HepG2 (cell line): ENCODE results near the gene ADGRF5. TPM values are rescaled to one million over a fixed set of nuclear protein-coding genes. Genes with fewer than 3 reads are reported as not detected.

Experiments used
- ATAC-seq: fragments of 200-7000 bp; cut with Tn5 transposase; 3 replicates; pipeline ENCODE4 v1.9.1; 2020; ENCODE audit warnings: mild to moderate bottlenecking, moderate library complexity
- BruUV-seq: library from RNA; stranded (reverse); fragments of 400-500 nt; replicated peaks from 2 replicates; lab custom pipeline; 2021; lab: Mats Ljungman, UMichigan
- CTCF ChIA-PET: fragments of 300-600 bp; formaldehyde crosslinking; extraction: SDS; loops from one replicate; lab custom pipeline; 2021; ENCODE audit warnings: low total read pairs, inconsistent platforms, low intra/inter-chr PET ratio; lab: Yijun Ruan, JAX
- POLR2A ChIA-PET: fragments of 350-600 bp; sonication (Branson Sonifier 250); formaldehyde crosslinking; loops from one replicate; lab custom pipeline; 2020; ENCODE audit warnings: antibody characterized with exemption, inconsistent platforms; lab: Yijun Ruan, JAX
- DNase-seq: peaks from one replicate; pipeline ENCODE4 v3.0.0-alpha.2; 2015; ENCODE audit warnings: low spot score
- FAIRE-seq: peaks from 3 replicates; lab custom pipeline; 2011; peaks lifted over from hg19 to GRCh38; lab: Jason Lieb, UNC
- H2AFZ ChIP-seq: one replicate; pipeline ENCODE4 v1.6.1; 2011; ENCODE audit warnings: low read length, inconsistent platforms
- H3K27ac ChIP-seq: fragments of 300-600 bp; 3 replicates; pipeline ENCODE4 v1.8.0; 2011; ENCODE audit warnings: mixed run types, mild to moderate bottlenecking, mixed read lengths, low read length, inconsistent platforms; ENCODE audit not compliant: insufficient read depth; ENCODE audit errors: extremely low read length
- H3K27me3 ChIP-seq, 2 experiments: fragments of 200-600 bp in 1 of 2; 2 replicates in 1 of 2; 3 replicates in 1 of 2; pipeline versions ENCODE4 v1.6.0 to v1.8.0; 2011; ENCODE audit warnings: low read length in 2 of 2, mild to moderate bottlenecking in 2 of 2, moderate library complexity in 2 of 2, inconsistent platforms in 1 of 2; ENCODE audit not compliant: insufficient read depth in 2 of 2, control insufficient read depth in 1 of 2
- H3K36me3 ChIP-seq, 2 experiments: fragments of 200-600 bp in 1 of 2; replicated peaks in 1 of 2; 2 replicates in 1 of 2; 3 replicates in 1 of 2; pipeline versions ENCODE4 v1.5.1 to v1.8.0; 2011; ENCODE audit warnings: low read length in 2 of 2, inconsistent platforms in 1 of 2; ENCODE audit not compliant: insufficient read depth in 2 of 2, control insufficient read depth in 1 of 2
- H3K4me1 ChIP-seq: 2 replicates; pipeline ENCODE4 v1.5.1; 2012; ENCODE audit warnings: low read length, inconsistent platforms; ENCODE audit not compliant: insufficient read depth
- H3K4me2 ChIP-seq: 2 replicates; pipeline ENCODE4 v1.6.0; 2011; ENCODE audit warnings: low read depth, low read length, inconsistent platforms
- H3K4me3 ChIP-seq, 3 experiments: fragments of 200-600 bp in 1 of 3; sonication (generic), shearing (Covaris generic) in 1 of 3; replicated peaks in 1 of 3; 2 replicates each; pipeline ENCODE4 v1.5.1; 2011 to 2016; ENCODE audit warnings: low read length in 3 of 3, inconsistent platforms in 2 of 3, low read depth in 2 of 3, mild to moderate bottlenecking in 2 of 3, control low read depth in 1 of 3, mixed read lengths in 1 of 3; ENCODE audit not compliant: insufficient read depth in 1 of 3
- H3K79me2 ChIP-seq: one replicate; pipeline ENCODE4 v1.6.1; 2011; ENCODE audit warnings: low read length, inconsistent platforms; ENCODE audit not compliant: insufficient read depth
- H3K9ac ChIP-seq: 2 replicates; pipeline ENCODE4 v1.6.0; 2011; ENCODE audit warnings: mild to moderate bottlenecking, low read depth, low read length, inconsistent platforms; ENCODE audit not compliant: insufficient read depth
- H3K9me3 ChIP-seq: 2 replicates; pipeline ENCODE4 v1.5.1; 2012; ENCODE audit warnings: mild to moderate bottlenecking, low read length
- H4K20me1 ChIP-seq: 2 replicates; pipeline ENCODE4 v1.6.0; 2011; ENCODE audit warnings: inconsistent platforms, mild to moderate bottlenecking, low read length, moderate library complexity; ENCODE audit not compliant: insufficient read depth
- MLLT10 ChIP-seq: sonication (generic); formaldehyde crosslinking; IDR thresholded peaks from 2 replicates; pipeline ENCODE4 v1.4.0; 2020; ENCODE audit warnings: missing genetic modification reagents
- TCF7L2 ChIP-seq: IDR thresholded peaks from 2 replicates; pipeline ENCODE4 v1.6.1; 2011; ENCODE audit warnings: mild to moderate bottlenecking, low read depth, low read length, moderate library complexity
- YEATS4 ChIP-seq: sonication (generic); formaldehyde crosslinking; IDR thresholded peaks from 2 replicates; pipeline ENCODE4 v1.4.0; 2020; ENCODE audit warnings: missing genetic modification reagents, borderline replicate concordance
- ZNF44 ChIP-seq: sonication (generic); formaldehyde crosslinking; IDR thresholded peaks from 2 replicates; pipeline ENCODE4 v1.5.1; 2020; ENCODE audit warnings: mild to moderate bottlenecking, missing genetic modification reagents
- ZNF660 ChIP-seq: sonication (generic); formaldehyde crosslinking; IDR thresholded peaks from 2 replicates; pipeline ENCODE4 v1.5.1; 2020; ENCODE audit warnings: mild to moderate bottlenecking, low read depth, missing genetic modification reagents, borderline replicate concordance
- WGBS: methylation state at CpG from one replicate; pipeline ENCODE4 v1.1.6; 2017; ENCODE audit warnings: low lambda C conversion rate; 5-methylcytosine and 5-hydroxymethylcytosine counted together
- in situ Hi-C: cut with HindIII; loops from 2 replicates; pipeline ENCODE4 v1.10.0; 2017; ENCODE audit warnings: low pct_unique_long_range_greater_than_20kb; ENCODE audit not compliant: extremely low pct_ligation_motif_present
- intact Hi-C: fragments of 100-400 bp; cut with micrococcal nuclease; formaldehyde crosslinking; loops from one replicate; pipeline ENCODE4 v1.10.0; 2022; ENCODE audit not compliant: unreplicated experiment
- polyA plus RNA-seq, 8 experiments: library from polyadenylated mRNA; depleted of rRNA in 3 of 8; stranded (reverse) in 7 of 8; unstranded in 1 of 8; fragments of >200 nt; fragmentation: Illumina TruSeq in 4 of 8; extraction: Trizol in 4 of 8; gene quantifications; 2 replicates each; pipeline versions ENCODE4 v1.2.1 to v1.2.3, GENCODE V29; 2011 to 2016; ENCODE audit warnings: low read depth in 4 of 8, missing spikeins in 1 of 8, mixed read lengths in 1 of 8; ENCODE audit not compliant: insufficient read depth in 1 of 8
- total RNA-seq, 5 experiments: library from RNA; depleted of rRNA; stranded (reverse); fragments of >200 nt; fragmentation: Illumina TruSeq; extraction: Trizol; gene quantifications; 2 replicates each; pipeline ENCODE4 v1.2.3, GENCODE V29; 2016; ENCODE audit warnings: low read depth in 1 of 5
- TF ChIP-seq, protein P1 (sequence below): sonication (generic); formaldehyde crosslinking; IDR thresholded peaks from 2 replicates; pipeline ENCODE4 v1.5.0; 2020; ENCODE audit warnings: mild to moderate bottlenecking, missing genetic modification reagents
- TF ChIP-seq, protein P2 (sequence below): sonication (generic); formaldehyde crosslinking; IDR thresholded peaks from 2 replicates; pipeline ENCODE4 v1.4.0; 2020; ENCODE audit warnings: missing genetic modification reagents
- TF ChIP-seq, protein P3 (sequence below): IDR thresholded peaks from 2 replicates; pipeline ENCODE4 v1.6.1; 2018; ENCODE audit warnings: missing genetic modification reagents, mild to moderate bottlenecking, missing compliant biosample characterization

ADGRF5 gene
- total and polyA plus RNA-seq, 2 of the 13 experiments (the other 11 are each of a cell fraction or from before 2014, with no cell fraction given), result not detected

DNA sequence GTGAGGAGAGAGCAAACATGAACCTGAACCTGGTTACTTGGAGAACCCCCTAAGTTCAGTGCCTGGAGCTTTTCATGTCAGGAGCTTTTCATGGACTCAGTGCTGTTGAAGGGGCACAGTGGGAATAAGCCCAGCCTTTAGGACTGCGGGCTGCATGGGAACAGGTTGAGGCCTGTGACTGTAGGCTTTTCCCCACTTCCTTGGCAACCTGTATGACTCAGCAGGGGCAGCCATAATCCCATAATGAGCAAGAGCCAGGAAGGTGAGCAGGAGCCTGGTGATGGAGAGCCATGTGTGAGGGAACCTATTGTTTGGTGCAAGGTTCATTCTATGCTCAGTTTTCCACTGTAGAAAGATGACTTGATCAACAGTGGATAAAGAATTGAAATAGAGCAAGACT is 105.1 kb downstream of the ADGRF5 start:
- no peaks in the 10 kb centered on the region for H3K27me3 ChIP-seq
- no peak overlapping the region for H3K27ac ChIP-seq
- H3K79me2 ChIP-seq, result no peaks in the 10 kb centered on the region
- intact Hi-C loops (loop anchor here (5.0 kb wide), 1 partner anchor 359 kb away; no protein-coding TSS in a partner anchor), in situ Hi-C loops (no loop called here)
- H3K36me3 ChIP-seq, result no peaks in the 10 kb centered on the region
- CTCF ChIA-PET, result no interaction called here
- no peak for DNase-seq
- TF ChIP-seq MLLT10 (CRISPR knock-in tag) (no peak), YEATS4 (CRISPR knock-in tag) (no peak), ZNF44 (no peak), TCF7L2 (no peak), ZNF660 (CRISPR knock-in tag) (no peak)
- TF ChIP-seq, protein P1, sequence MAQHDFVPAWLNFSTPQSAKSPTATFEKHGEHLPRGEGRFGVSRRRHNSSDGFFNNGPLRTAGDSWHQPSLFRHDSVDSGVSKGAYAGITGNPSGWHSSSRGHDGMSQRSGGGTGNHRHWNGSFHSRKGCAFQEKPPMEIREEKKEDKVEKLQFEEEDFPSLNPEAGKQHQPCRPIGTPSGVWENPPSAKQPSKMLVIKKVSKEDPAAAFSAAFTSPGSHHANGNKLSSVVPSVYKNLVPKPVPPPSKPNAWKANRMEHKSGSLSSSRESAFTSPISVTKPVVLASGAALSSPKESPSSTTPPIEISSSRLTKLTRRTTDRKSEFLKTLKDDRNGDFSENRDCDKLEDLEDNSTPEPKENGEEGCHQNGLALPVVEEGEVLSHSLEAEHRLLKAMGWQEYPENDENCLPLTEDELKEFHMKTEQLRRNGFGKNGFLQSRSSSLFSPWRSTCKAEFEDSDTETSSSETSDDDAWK (CRISPR knock-in tag), result no peak
- TF ChIP-seq, protein P2, sequence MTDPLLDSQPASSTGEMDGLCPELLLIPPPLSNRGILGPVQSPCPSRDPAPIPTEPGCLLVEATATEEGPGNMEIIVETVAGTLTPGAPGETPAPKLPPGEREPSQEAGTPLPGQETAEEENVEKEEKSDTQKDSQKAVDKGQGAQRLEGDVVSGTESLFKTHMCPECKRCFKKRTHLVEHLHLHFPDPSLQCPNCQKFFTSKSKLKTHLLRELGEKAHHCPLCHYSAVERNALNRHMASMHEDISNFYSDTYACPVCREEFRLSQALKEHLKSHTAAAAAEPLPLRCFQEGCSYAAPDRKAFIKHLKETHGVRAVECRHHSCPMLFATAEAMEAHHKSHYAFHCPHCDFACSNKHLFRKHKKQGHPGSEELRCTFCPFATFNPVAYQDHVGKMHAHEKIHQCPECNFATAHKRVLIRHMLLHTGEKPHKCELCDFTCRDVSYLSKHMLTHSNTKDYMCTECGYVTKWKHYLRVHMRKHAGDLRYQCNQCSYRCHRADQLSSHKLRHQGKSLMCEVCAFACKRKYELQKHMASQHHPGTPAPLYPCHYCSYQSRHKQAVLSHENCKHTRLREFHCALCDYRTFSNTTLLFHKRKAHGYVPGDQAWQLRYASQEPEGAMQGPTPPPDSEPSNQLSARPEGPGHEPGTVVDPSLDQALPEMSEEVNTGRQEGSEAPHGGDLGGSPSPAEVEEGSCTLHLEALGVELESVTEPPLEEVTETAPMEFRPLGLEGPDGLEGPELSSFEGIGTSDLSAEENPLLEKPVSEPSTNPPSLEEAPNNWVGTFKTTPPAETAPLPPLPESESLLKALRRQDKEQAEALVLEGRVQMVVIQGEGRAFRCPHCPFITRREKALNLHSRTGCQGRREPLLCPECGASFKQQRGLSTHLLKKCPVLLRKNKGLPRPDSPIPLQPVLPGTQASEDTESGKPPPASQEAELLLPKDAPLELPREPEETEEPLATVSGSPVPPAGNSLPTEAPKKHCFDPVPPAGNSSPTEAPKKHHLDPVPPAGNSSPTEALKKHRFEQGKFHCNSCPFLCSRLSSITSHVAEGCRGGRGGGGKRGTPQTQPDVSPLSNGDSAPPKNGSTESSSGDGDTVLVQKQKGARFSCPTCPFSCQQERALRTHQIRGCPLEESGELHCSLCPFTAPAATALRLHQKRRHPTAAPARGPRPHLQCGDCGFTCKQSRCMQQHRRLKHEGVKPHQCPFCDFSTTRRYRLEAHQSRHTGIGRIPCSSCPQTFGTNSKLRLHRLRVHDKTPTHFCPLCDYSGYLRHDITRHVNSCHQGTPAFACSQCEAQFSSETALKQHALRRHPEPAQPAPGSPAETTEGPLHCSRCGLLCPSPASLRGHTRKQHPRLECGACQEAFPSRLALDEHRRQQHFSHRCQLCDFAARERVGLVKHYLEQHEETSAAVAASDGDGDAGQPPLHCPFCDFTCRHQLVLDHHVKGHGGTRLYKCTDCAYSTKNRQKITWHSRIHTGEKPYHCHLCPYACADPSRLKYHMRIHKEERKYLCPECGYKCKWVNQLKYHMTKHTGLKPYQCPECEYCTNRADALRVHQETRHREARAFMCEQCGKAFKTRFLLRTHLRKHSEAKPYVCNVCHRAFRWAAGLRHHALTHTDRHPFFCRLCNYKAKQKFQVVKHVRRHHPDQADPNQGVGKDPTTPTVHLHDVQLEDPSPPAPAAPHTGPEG, result no peak
- TF ChIP-seq, protein P3, sequence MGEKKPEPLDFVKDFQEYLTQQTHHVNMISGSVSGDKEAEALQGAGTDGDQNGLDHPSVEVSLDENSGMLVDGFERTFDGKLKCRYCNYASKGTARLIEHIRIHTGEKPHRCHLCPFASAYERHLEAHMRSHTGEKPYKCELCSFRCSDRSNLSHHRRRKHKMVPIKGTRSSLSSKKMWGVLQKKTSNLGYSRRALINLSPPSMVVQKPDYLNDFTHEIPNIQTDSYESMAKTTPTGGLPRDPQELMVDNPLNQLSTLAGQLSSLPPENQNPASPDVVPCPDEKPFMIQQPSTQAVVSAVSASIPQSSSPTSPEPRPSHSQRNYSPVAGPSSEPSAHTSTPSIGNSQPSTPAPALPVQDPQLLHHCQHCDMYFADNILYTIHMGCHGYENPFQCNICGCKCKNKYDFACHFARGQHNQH (CRISPR knock-in tag), result no peak
- TF ChIP-seq, all 625 proteins: peak for 0
- POLR2A ChIA-PET, result no interaction called here
- H4K20me1 ChIP-seq, result no peaks in the 10 kb centered on the region
- no peaks in the 10 kb centered on the region for H3K9me3 ChIP-seq
- no peak for ATAC-seq
- no peak overlapping the region for H2AFZ ChIP-seq
- H3K4me3 ChIP-seq, result no peak overlapping the region
- FAIRE-seq, result no peak
- no peak overlapping the region for H3K4me2 ChIP-seq
- no TSS peak for BruUV-seq
- no peak overlapping the region for H3K9ac ChIP-seq
- peaks cover 6% of the 10 kb centered on the region for H3K4me1 ChIP-seq
- WGBS, result 50% methylated on average over 1 of the region's 1 CpG
